Caco-2 (cell line): Measurements from ENCODE around the gene DTNB. TPM values are rescaled to one million over a fixed set of nuclear protein-coding genes. Genes with fewer than 3 reads are reported as not detected.

ENCODE experiments used
- BruUV-seq: library from RNA; stranded (reverse); fragments of 400-500 nt; replicated peaks from 2 replicates; lab custom pipeline; 2021; lab: Mats Ljungman, UMichigan
- CTCF ChIA-PET: fragments of 300-600 bp; sonication (Branson Sonifier 250); formaldehyde crosslinking; loops from one replicate; lab custom pipeline; 2022; ENCODE audit warnings: antibody characterized with exemption; lab: Charles Lee
- POLR2A ChIA-PET: fragments of 300-600 bp; sonication (Branson Sonifier 250); formaldehyde crosslinking; loops from one replicate; lab custom pipeline; 2022; ENCODE audit warnings: antibody characterized with exemption; lab: Charles Lee
- DNase-seq, 2 experiments: peaks; one replicate each; pipeline versions ENCODE4 v3.0.0 to v3.0.0-alpha.2; 2020 to 2022
- H3K27me3 ChIP-seq: replicated peaks from 2 replicates; pipeline ENCODE4 v1.6.0; 2011; ENCODE audit warnings: low read length; ENCODE audit not compliant: control insufficient read depth, insufficient read depth
- H3K36me3 ChIP-seq: 2 replicates; pipeline ENCODE4 v1.5.1; 2011; ENCODE audit warnings: low read length; ENCODE audit not compliant: control insufficient read depth, insufficient read depth
- H3K4me1 ChIP-seq: fragments of 250-450 bp; sonication (Bioruptor Pico); 2 replicates; pipeline ENCODE4 v1.5.1; 2020; ENCODE audit warnings: mild to moderate bottlenecking
- H3K4me3 ChIP-seq: 2 replicates; pipeline ENCODE4 v1.5.1; 2011; ENCODE audit warnings: low read depth, mild to moderate bottlenecking, control low read depth, low read length
- H3K9me3 ChIP-seq: fragments of 250-450 bp; sonication (Bioruptor Pico); 2 replicates; pipeline ENCODE4 v1.5.1; 2020; ENCODE audit warnings: mild to moderate bottlenecking, moderate library complexity
- H3K27ac Mint-ChIP-seq: one replicate; pipeline ENCODE4 v1.8.0; 2022; ENCODE audit warnings: mixed read lengths; ENCODE audit not compliant: unreplicated experiment
- H3K27me3 Mint-ChIP-seq: one replicate; pipeline ENCODE4 v1.8.0; 2022; ENCODE audit warnings: mixed read lengths; ENCODE audit not compliant: insufficient read depth, unreplicated experiment
- H3K36me3 Mint-ChIP-seq: one replicate; pipeline ENCODE4 v1.8.0; 2022; ENCODE audit warnings: mild to moderate bottlenecking, mixed read lengths; ENCODE audit not compliant: insufficient read depth, unreplicated experiment
- H3K4me1 Mint-ChIP-seq: one replicate; pipeline ENCODE4 v1.8.0; 2022; ENCODE audit warnings: low read depth, mixed read lengths; ENCODE audit not compliant: unreplicated experiment
- H3K4me3 Mint-ChIP-seq: one replicate; pipeline ENCODE4 v1.8.0; 2022; ENCODE audit warnings: mild to moderate bottlenecking, moderate library complexity, mixed read lengths; ENCODE audit not compliant: unreplicated experiment
- H3K9me3 Mint-ChIP-seq: one replicate; pipeline ENCODE4 v1.8.0; 2022; ENCODE audit warnings: mixed read lengths; ENCODE audit not compliant: unreplicated experiment
- intact Hi-C: fragments of 100-400 bp; cut with micrococcal nuclease; formaldehyde crosslinking; loops from one replicate; pipeline ENCODE4 v1.10.0; 2022; ENCODE audit not compliant: unreplicated experiment
- total RNA-seq: library from RNA; stranded (reverse); gene quantifications from 2 replicates; pipeline ENCODE4 v1.2.3, GENCODE V29; 2022
- TF ChIP-seq, protein P1 (sequence below), 2 experiments: fragments of 200-600 bp in 1 of 2; IDR thresholded peaks; 1 replicate in 1 of 2; 2 replicates in 1 of 2; pipeline versions ENCODE4 v1.5.1 to v1.8.0; 2011 to 2022; ENCODE audit warnings: antibody characterized with exemption in 1 of 2, control low read depth in 1 of 2, inconsistent platforms in 1 of 2, low read depth in 1 of 2, low read length in 1 of 2, mild to moderate bottlenecking in 1 of 2, moderate library complexity in 1 of 2; ENCODE audit not compliant: insufficient read depth in 1 of 2, severe bottlenecking in 1 of 2, unreplicated experiment in 1 of 2

Gene DTNB
- total RNA-seq, 1 experiment from 2014 or later: 50.4 TPM

DNA sequence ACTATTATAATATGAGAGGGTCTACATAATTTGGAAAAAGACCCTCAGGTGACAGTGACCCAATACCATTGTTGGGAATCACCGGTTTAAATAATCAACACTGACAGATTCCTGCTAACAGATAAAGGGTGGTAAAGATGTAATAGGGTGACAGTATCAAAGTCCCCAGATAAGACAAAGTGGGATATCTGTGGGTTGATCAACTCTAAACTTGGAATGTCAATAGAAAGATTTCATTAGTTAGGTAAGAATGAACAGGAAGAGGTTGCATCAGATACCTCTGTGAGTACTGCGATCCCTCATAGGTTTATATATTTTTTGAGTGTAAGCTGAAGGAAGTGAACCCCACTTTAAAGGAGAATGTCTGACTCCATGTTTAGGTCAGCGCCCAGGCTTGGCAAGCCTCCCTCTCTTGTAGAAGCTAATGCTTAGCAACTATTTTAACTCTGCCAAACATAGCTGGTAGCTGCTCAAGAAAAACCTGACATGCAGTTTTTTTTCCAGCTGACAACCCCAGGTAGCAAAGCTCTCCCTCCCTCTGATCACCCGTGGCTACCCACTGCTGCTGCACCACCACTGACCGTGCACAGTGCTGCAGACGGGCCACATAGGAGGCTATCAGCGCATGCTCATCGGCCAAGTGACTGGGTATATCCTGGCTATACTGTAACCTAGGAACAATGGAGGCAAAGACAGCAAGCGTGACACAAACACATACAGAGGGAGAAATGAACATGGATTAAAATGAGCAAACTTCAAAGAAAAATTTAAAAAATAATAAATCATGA is 218.4 kb downstream of the DTNB start:
- no TSS peak for BruUV-seq
- intact Hi-C loops: no loop called here
- Mint-ChIP-seq H3K27me3 (no peaks in the 10 kb centered on the region), H3K4me1 (peaks cover 14% of the 10 kb centered on the region), H3K9me3 (no peaks in the 10 kb centered on the region), H3K27ac (peak overlapping the region; percentile 64), H3K4me3 (peak overlapping the region; percentile 27), H3K36me3 (peaks cover 4% of the 10 kb centered on the region)
- POLR2A ChIA-PET: no interaction called here
- Histone ChIP-seq H3K9me3 (no peaks in the 10 kb centered on the region), H3K36me3 (no peaks in the 10 kb centered on the region), H3K4me3 (no peak overlapping the region), H3K4me1 (peaks cover 16% of the 10 kb centered on the region), H3K27me3 (no peaks in the 10 kb centered on the region)
- CTCF ChIA-PET: no interaction called here
- DNase-seq: peak in 1 of 2 experiments; percentile 42
- TF ChIP-seq, protein P1, sequence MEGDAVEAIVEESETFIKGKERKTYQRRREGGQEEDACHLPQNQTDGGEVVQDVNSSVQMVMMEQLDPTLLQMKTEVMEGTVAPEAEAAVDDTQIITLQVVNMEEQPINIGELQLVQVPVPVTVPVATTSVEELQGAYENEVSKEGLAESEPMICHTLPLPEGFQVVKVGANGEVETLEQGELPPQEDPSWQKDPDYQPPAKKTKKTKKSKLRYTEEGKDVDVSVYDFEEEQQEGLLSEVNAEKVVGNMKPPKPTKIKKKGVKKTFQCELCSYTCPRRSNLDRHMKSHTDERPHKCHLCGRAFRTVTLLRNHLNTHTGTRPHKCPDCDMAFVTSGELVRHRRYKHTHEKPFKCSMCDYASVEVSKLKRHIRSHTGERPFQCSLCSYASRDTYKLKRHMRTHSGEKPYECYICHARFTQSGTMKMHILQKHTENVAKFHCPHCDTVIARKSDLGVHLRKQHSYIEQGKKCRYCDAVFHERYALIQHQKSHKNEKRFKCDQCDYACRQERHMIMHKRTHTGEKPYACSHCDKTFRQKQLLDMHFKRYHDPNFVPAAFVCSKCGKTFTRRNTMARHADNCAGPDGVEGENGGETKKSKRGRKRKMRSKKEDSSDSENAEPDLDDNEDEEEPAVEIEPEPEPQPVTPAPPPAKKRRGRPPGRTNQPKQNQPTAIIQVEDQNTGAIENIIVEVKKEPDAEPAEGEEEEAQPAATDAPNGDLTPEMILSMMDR (IDR thresholded peaks at IDR 0.05; ENCODE audit: insufficient read depth in 1 of 2, low read depth in 1 of 2, low read length in 1 of 2, severe bottlenecking in 1 of 2, unreplicated experiment in 1 of 2): no peak

- Mint-ChIP-seq H3K4me3 (no peak overlapping the region), H3K27ac (no peak overlapping the region), H3K9me3 (no peaks in the 10 kb centered on the region), H3K36me3 (peaks cover 4% of the 10 kb centered on the region), H3K4me1 (peaks cover 21% of the 10 kb centered on the region), H3K27me3 (no peaks in the 10 kb centered on the region)
- no peaks in the 10 kb centered on the region for H3K27me3 ChIP-seq
- CTCF ChIA-PET: no interaction called here
- POLR2A ChIA-PET: interaction anchor here (0.6 kb wide), 1 partner anchor 219 kb away, joined by 3 read pairs; no protein-coding TSS in a partner anchor
- intact Hi-C loops: no loop called here
- TF ChIP-seq, protein P1 (IDR thresholded peaks at IDR 0.05; ENCODE audit: insufficient read depth in 1 of 2, low read depth in 1 of 2, low read length in 1 of 2, severe bottlenecking in 1 of 2, unreplicated experiment in 1 of 2): no peak
- BruUV-seq: no TSS peak
- H3K4me3 ChIP-seq: no peak overlapping the region
- H3K9me3 ChIP-seq: no peaks in the 10 kb centered on the region
- no peak for DNase-seq
- peaks cover 23% of the 10 kb centered on the region for H3K4me1 ChIP-seq
- no peaks in the 10 kb centered on the region for H3K36me3 ChIP-seq
Observed at GRCh38 chr2:25453199-25453905, 220.0 kb downstream of the DTNB start.

DNA sequence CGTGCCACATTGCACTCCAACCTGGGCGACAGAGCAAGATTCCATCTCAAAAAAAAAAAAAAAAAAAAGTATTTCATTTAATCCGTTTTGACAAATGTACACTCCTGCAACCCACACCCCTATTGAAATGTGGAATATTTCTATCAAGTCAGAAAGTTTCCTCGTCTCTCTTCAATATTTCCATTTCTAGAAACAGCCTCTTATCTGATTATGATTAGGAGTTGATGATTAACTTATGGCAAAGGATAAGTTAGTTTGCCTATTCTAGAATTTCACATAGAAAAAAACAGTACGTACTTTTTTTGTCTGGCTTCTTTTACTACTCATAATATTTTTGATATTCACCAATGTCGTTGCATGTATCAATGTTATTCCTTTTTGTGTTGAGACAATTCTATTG is 224.6 kb downstream of the DTNB start:
- BruUV-seq: no TSS peak
- no peak overlapping the region for H3K4me3 ChIP-seq
- H3K27me3 ChIP-seq: no peaks in the 10 kb centered on the region
- DNase-seq: no peak
- H3K36me3 Mint-ChIP-seq: peaks cover 17% of the 10 kb centered on the region
- no peaks in the 10 kb centered on the region for H3K9me3 ChIP-seq
- TF ChIP-seq, protein P1 (IDR thresholded peaks at IDR 0.05; ENCODE audit: insufficient read depth in 1 of 2, low read depth in 1 of 2, low read length in 1 of 2, severe bottlenecking in 1 of 2, unreplicated experiment in 1 of 2): no peak
- peaks cover 17% of the 10 kb centered on the region for H3K4me1 Mint-ChIP-seq
- intact Hi-C loops: no loop called here
- H3K4me1 ChIP-seq: peaks cover 8% of the 10 kb centered on the region
- CTCF ChIA-PET: interaction anchor here (0.6 to 0.7 kb wide), 2 partner anchors 216 to 873 kb away, joined by 5 to 6 read pairs; no protein-coding TSS in a partner anchor
- no peaks in the 10 kb centered on the region for H3K9me3 Mint-ChIP-seq
- no peak overlapping the region for H3K27ac Mint-ChIP-seq
- H3K36me3 ChIP-seq: no peaks in the 10 kb centered on the region
- H3K4me3 Mint-ChIP-seq: no peak overlapping the region
- POLR2A ChIA-PET: no interaction called here
- no peaks in the 10 kb centered on the region for H3K27me3 Mint-ChIP-seq
